Measurements from ENCODE around the gene HPSE2.

Gene HPSE2

DNA sequence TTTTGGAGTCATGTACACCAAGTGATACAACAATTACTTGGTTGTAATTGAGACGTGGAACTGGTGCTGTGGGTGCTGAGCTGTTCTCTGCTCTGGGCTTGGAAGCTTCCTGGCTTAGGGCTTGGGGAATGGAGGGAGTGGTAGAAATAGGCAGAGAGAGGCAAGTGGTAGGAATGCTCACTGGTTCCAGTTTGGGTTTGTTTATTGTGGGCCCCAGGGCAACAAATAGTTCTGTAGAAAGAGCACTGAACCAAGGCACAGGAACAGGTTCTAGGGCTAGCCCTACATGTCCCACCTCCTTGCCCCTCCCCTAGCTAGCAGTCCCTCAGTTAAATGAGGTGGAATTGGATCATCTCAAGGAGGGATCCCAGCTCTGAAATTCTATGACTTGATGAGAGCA lies 622.2 kb downstream of the HPSE2 start:
- no peak for TF ChIP-seq GATA2 (IDR thresholded peaks at IDR 0.05; ENCODE audit: low read depth, low read length)
- TF ChIP-seq GATA3 (IDR thresholded peaks at IDR 0.05; ENCODE audit: low read depth, low read length) = no peak

DNA sequence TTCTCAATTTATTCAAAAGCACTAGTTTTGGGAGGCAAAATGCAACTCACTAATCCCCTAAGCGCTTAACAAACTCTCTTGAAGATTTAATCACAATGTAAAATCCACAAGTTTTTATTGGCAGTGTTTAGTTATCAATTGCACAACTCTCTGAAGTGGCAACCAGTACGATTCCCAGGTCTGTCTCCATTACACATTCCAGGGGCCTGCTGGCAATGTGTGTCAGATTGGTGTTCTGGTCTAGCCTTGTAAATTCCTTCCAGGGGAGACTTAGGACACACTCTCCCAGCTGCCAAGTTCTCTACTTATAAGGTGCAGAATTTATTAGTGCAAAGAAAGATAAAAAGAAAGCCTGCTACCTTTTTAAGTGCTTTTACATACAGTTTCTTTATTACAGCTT lies 624.2 kb downstream of the HPSE2 start:
- TF ChIP-seq GATA3 (IDR thresholded peaks at IDR 0.05; ENCODE audit: low read depth, low read length) = no peak
- no peak for TF ChIP-seq GATA2 (IDR thresholded peaks at IDR 0.05; ENCODE audit: low read depth, low read length)

DNA sequence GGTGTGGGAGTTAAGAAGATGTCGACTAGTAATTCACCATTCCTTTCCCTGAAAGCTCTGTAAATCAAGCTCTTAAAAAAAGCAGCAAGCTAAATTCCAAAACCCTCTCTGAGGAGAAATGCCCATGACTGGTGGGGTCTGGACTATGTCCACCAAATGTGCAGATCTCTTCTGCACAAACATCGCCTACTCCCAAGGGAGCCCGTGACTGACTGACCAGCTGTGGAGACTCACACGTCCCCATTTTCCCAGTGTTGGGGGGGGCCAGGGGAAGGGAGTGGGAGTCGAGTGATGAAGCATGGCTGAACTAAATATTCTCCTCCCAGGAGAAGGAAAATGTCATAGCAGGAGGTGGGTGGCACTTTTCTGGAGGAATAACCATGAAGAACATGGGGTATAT lies 624.8 kb downstream of the HPSE2 start:
- TF ChIP-seq GATA2 (IDR thresholded peaks at IDR 0.05; ENCODE audit: low read depth, low read length) = no peak
- TF ChIP-seq GATA3 (IDR thresholded peaks at IDR 0.05; ENCODE audit: low read depth, low read length) = no peak

DNA sequence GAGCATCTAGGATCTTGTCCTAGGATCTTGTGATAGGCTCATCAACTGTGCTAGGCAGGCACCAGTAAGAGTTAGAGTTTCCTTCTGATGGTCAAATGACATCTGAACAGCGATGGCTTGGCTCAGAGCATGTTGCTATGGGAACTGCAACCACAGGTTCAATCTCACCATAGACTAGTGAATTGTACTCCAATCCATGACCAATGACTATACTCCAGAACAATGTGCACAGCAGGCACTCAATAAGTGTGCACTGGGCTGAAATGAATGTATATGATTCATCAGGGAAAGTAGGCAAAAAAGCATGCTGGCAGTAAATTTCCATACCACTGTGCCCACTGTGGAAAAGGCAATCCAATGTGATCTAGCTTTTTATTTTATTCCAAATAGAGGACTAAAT lies 625.4 kb downstream of the HPSE2 start:
- TF ChIP-seq GATA3 (IDR thresholded peaks at IDR 0.05; ENCODE audit: low read depth, low read length) (no peak), GATA2 (IDR thresholded peaks at IDR 0.05; ENCODE audit: low read depth, low read length) (no peak)

DNA sequence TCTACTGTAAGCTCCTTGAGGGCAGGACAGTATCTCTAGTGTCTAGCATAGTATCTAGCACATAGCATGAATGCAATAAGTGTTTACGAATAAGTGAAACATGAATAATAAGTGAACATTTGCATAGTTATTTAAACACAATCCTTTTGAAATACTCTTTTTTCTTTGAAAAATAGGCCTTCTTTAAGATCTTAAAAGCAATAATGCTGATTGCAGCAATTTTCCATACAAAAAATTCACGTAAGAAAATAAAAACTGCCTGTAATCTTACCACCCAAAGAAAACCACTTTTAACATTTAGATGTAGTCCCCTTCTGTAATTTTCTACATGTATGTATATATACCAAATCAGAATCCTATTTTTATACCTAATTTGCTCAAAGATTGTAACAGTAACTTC lies 626.4 kb downstream of the HPSE2 start:
- TF ChIP-seq GATA2 (IDR thresholded peaks at IDR 0.05; ENCODE audit: low read depth, low read length) (no peak), GATA3 (IDR thresholded peaks at IDR 0.05; ENCODE audit: low read depth, low read length) (no peak)

DNA sequence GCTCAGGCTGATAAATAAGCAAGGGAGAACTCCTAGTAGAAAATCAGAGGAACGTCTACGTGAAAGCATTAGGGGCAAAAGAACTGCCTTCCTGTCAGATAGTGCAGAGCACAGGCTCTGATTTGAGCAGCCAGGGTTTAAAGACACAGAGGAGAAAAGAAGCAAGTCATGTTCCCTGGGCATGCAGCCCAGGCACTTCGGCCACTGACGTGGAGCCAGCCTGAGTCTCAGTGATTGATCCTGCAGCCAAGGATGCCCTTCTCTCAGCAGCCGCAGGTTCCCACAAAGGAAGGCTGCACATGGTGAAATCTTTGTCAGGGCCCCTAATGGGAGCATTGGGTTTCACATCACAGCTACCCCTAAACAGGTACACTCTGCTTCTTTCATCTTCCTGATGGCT lies 627.2 kb downstream of the HPSE2 start:
- TF ChIP-seq GATA3 (IDR thresholded peaks at IDR 0.05; ENCODE audit: low read depth, low read length) (no peak), GATA2 (IDR thresholded peaks at IDR 0.05; ENCODE audit: low read depth, low read length) (no peak)

DNA sequence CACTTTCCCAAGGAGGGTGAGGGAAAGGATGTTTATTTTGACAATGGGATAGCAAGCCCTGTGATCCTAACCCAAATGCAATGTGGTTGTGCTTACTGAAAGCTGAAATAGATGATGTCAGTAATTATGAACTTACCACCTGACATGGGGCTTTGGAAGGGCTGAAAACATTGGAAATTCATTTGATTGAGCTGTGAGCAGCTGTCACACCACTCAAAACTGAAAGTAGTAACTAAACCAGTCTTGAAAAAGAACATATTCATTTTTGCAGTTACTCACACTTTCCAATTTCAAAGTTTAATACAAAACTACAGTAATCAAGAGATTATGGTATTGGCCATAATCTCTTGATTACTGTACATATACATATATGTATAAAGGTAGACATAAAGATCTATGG lies 633.4 kb downstream of the HPSE2 start:
- TF ChIP-seq GATA2 (IDR thresholded peaks at IDR 0.05; ENCODE audit: low read depth, low read length) (no peak), GATA3 (IDR thresholded peaks at IDR 0.05; ENCODE audit: low read depth, low read length) (no peak)

DNA sequence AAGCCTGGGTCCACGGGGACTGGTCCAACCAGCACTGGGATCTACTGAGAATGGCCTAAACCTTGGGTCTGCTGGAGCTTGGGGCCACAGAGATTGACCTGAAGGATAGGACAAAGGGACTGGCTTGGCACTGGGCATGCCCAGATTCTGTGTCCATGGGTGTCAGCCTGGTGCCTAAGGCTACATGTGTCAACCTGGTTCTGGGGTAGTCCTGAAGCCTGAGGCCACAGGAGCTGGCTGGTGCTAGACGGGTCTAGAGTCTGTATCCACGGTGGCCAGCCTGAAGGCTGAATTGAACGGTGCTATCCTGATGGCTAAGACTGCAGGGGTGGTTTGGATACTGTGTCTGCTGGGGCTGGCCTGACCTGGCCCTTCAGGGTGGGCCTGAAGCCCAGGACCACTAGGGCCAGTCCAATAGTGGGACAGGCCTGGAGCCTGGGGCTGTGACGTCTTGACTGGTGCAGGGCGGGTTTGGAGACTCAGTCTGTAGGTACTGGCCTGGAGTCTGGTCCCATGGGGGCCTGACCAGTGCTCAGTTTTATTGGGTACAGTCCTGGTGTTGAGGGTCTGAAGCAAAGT lies 636.5 kb downstream of the HPSE2 start:
- TF ChIP-seq GATA3 (IDR thresholded peaks at IDR 0.05; ENCODE audit: low read depth, low read length) (no peak), GATA2 (IDR thresholded peaks at IDR 0.05; ENCODE audit: low read depth, low read length) (no peak)

DNA sequence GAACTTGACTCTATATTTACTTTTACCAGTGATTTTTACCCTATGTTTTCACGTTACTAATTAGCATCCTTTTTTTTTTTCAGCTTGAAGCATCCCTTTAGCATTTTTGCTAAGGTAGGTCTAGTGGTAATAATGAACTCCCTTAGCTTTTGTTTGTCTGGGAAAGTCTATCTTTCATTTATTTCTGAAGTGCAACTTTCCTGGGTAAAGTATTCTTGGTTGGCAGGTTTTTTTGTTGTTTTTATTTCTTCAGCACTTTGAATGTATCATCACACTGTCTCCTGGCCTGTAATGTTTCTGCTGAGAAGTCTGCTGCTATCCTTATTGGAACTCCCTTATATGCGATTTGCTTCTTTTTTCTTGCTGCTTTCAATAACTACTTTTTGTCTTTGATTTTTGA lies 639.2 kb downstream of the HPSE2 start:
- TF ChIP-seq GATA3 (IDR thresholded peaks at IDR 0.05; ENCODE audit: low read depth, low read length) = no peak
- TF ChIP-seq GATA2 (IDR thresholded peaks at IDR 0.05; ENCODE audit: low read depth, low read length) = no peak

DNA sequence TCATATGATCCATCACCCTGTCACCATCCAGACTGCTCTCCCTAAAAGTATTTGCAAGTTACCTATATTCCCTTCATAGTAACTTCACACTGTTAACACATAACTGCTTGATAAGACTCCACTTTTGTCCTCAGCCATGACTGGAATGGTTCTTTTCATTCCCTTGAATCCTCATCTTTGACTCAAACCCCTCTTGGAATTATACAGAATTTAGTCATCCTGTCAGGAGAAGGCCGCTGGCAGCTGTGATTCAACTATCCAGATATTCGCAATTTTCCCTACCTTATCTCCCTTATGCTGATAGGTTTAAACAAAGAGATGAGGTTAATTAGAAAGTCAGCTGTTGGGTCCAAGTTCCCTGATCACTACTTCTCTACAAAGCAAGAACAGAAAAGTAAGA lies 646.0 kb downstream of the HPSE2 start:
- no peak for TF ChIP-seq GATA3 (IDR thresholded peaks at IDR 0.05; ENCODE audit: low read depth, low read length)
- TF ChIP-seq GATA2 (IDR thresholded peaks at IDR 0.05; ENCODE audit: low read depth, low read length) = no peak

DNA sequence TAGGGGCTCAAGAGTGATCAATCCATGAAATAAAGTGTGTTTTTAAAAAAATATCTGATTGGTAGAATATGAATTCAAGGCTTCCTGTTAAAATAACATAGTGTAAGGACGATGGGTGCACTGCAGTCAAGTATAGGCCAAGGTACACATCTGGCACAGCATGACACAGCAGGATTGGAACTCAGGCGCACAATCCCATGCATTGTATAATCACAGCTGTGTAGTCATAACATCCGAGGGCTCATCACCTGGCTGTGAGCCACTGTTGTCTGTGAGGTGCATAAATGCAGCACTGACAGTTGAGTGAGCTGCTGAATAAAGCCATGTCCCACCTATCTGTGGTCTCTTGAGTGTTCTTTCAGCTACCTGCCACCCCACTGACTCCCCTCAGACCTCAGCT lies 646.6 kb downstream of the HPSE2 start:
- TF ChIP-seq GATA3 (IDR thresholded peaks at IDR 0.05; ENCODE audit: low read depth, low read length) (no peak), GATA2 (IDR thresholded peaks at IDR 0.05; ENCODE audit: low read depth, low read length) (no peak)

DNA sequence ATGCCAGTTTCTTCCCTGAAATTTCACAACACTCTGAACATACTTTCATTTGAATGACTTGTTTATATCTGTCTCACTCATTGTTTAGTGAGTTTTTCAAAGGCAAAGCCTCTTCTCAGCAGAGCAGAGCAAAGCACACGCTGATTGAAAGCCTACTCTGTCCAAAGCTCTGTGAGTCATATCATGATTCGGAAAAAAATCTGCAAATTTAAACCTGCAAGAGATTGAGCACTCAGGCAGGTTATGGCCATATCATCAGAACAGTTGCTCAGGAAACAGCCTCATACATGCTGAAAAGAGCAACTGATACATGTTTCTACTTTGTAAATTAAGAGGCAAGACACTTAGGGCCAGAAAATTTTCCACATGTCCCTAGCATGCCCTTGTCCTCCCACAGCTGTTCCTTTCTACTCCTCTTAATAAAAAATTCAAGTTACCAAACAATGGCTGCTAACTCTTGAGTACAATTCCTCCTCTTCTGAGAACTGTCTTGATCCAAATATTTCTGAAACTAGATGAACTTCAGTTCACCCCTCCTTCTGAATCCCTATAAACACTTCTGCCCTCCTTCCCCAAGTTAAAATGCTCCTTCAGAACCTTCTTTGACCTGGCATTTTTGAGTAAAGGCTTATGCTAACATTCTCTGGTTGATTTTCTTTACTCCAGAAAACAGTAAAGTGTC lies 648.4 kb downstream of the HPSE2 start:
- TF ChIP-seq GATA3 (IDR thresholded peaks at IDR 0.05; ENCODE audit: low read depth, low read length) = no peak
- no peak for TF ChIP-seq GATA2 (IDR thresholded peaks at IDR 0.05; ENCODE audit: low read depth, low read length)

DNA sequence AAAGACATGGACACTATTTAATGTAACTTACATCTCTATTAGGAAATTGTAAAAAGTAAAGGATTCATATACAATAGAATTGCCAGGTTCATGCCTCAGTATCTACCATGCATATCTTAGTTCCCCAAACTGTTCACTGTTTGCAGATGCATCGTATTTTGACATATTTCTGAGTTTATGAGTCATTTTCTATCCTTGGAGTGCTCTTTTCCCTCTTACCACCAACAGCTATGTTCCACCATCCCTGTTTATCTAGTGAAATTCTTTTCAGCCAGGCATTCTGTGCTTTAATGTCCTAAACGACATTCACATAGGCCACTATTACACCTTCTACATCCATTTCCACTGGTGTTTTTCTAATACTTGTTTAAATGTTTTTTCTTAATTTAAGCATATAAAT lies 649.6 kb downstream of the HPSE2 start:
- TF ChIP-seq GATA3 (IDR thresholded peaks at IDR 0.05; ENCODE audit: low read depth, low read length) (no peak), GATA2 (IDR thresholded peaks at IDR 0.05; ENCODE audit: low read depth, low read length) (no peak)

DNA sequence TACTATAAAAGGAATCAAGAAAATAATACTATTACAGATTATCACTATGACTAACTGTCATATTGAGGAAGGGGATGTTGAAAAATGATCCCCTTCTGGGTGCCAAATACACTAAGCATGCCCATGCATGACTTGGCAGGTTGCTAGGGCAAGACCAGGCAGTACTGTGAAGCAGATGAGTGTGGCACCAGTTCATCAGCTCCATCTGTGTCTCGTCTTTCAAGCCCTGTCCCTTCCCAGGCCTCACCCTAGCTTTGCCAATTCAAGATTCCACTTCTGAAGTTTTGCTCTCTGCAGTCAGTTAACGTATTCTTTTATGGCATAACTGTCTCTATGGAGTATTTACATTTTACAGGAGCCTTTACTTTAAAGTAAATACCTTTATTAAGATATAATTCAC lies 653.3 kb downstream of the HPSE2 start:
- TF ChIP-seq GATA3 (IDR thresholded peaks at IDR 0.05; ENCODE audit: low read depth, low read length) (no peak), GATA2 (IDR thresholded peaks at IDR 0.05; ENCODE audit: low read depth, low read length) (no peak)

DNA sequence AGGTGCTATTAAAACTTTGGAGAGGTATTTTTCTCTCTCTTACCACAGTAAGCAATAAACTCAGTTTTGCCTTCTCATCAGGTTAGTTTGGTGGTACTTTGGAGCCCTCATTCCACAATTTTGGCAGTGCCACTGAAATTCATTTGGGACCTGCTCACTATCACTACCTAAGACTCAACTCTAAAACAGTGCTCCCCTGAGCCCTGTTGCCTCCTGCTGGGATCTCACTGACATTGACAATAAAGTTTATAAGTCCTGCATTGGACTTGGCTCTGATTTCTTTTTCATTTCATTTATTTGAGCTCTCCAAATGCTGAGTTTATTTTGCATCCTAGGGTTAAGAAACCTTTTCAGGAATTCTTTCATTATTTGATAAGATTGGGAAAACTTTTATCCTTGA lies 658.1 kb downstream of the HPSE2 start:
- no peak for TF ChIP-seq GATA3 (IDR thresholded peaks at IDR 0.05; ENCODE audit: low read depth, low read length)

DNA sequence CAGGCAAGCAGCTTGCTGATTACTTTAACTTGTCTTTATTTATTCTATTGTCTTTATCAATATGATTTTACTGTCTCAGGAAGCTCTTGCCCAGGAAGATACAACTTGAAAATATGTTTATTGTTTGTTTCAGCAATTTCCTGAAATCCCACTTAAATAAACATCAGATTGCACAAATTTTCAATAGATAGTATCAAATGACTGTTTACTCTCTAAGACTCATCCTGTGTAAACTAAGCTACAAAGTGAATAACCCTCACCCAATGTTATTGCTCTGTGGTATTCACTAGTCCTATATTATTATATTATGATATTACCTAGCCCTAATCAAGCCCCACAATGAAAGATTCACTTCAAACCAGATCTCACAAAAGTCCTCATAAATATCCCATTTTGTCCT lies 658.5 kb downstream of the HPSE2 start:
- no peak for TF ChIP-seq GATA3 (IDR thresholded peaks at IDR 0.05; ENCODE audit: low read depth, low read length)
- TF ChIP-seq GATA2 (IDR thresholded peaks at IDR 0.05; ENCODE audit: low read depth, low read length) = no peak

All from SH-SY5Y (cell line).